HEK293T (cell line): ENCODE results near the gene GREM2.

Source experiments
- CTCF ChIA-PET: fragments of 350-600 bp; formaldehyde crosslinking; extraction: SDS; loops from one replicate; lab custom pipeline; 2021; ENCODE audit warnings: antibody characterized with exemption, inconsistent platforms; lab: Yijun Ruan, JAX
- POLR2A ChIA-PET: fragments of 350-600 bp; formaldehyde crosslinking; extraction: SDS; loops from one replicate; lab custom pipeline; 2020; ENCODE audit warnings: antibody characterized with exemption, inconsistent platforms; lab: Yijun Ruan, JAX
- DNase-seq: peaks from one replicate; pipeline ENCODE4 v3.0.0; 2012; ENCODE audit warnings: mixed read lengths; ENCODE audit errors: extremely low spot score
- ARNT ChIP-seq: fragments of 450-650 bp; IDR thresholded peaks from 2 replicates; pipeline ENCODE4 v1.6.1; 2017; ENCODE audit warnings: mild to moderate bottlenecking
- BHLHE40 ChIP-seq: fragments of 450-650 bp; IDR thresholded peaks from 2 replicates; pipeline ENCODE4 v1.6.1; 2016; ENCODE audit warnings: mild to moderate bottlenecking, moderate library complexity, borderline replicate concordance
- CTBP1 ChIP-seq: fragments of 450-650 bp; IDR thresholded peaks from 2 replicates; pipeline ENCODE4 v1.6.1; 2016; ENCODE audit warnings: borderline replicate concordance
- ELF4 ChIP-seq: fragments of 450-650 bp; IDR thresholded peaks from 2 replicates; pipeline ENCODE4 v1.6.1; 2017; ENCODE audit warnings: antibody characterized with exemption
- FOXA1 ChIP-seq: fragments of 450-650 bp; IDR thresholded peaks from 2 replicates; pipeline ENCODE4 v1.6.1; 2016; ENCODE audit warnings: mild to moderate bottlenecking
- FOXK2 ChIP-seq: fragments of 450-650 bp; IDR thresholded peaks from 2 replicates; pipeline ENCODE4 v1.6.1; 2016; ENCODE audit warnings: mild to moderate bottlenecking
- FOXM1 ChIP-seq: fragments of 450-650 bp; IDR thresholded peaks from 2 replicates; pipeline ENCODE4 v1.6.1; 2017; ENCODE audit warnings: mild to moderate bottlenecking, borderline replicate concordance
- HDGF ChIP-seq: fragments of 450-650 bp; IDR thresholded peaks from 2 replicates; pipeline ENCODE4 v1.6.1; 2017; ENCODE audit warnings: antibody characterized with exemption, borderline replicate concordance
- L3MBTL2 ChIP-seq: fragments of 450-650 bp; conservative IDR thresholded peaks from 2 replicates; pipeline ENCODE4 v1.6.1; 2016; ENCODE audit warnings: mild to moderate bottlenecking
- LEF1 ChIP-seq: fragments of 450-650 bp; IDR thresholded peaks from 2 replicates; pipeline ENCODE4 v1.6.1; 2017; ENCODE audit warnings: mild to moderate bottlenecking, borderline replicate concordance
- NFRKB ChIP-seq: fragments of 450-650 bp; IDR thresholded peaks from 2 replicates; pipeline ENCODE4 v1.6.1; 2016; ENCODE audit warnings: mild to moderate bottlenecking, moderate library complexity
- PKNOX1 ChIP-seq: fragments of 450-650 bp; IDR thresholded peaks from 2 replicates; pipeline ENCODE4 v1.6.1; 2016
- SP1 ChIP-seq: fragments of 450-650 bp; IDR thresholded peaks from 2 replicates; pipeline ENCODE4 v1.6.1; 2017
- TARDBP ChIP-seq: fragments of 450-650 bp; IDR thresholded peaks from 2 replicates; pipeline ENCODE4 v1.6.1; 2016

The GREM2 gene

DNA sequence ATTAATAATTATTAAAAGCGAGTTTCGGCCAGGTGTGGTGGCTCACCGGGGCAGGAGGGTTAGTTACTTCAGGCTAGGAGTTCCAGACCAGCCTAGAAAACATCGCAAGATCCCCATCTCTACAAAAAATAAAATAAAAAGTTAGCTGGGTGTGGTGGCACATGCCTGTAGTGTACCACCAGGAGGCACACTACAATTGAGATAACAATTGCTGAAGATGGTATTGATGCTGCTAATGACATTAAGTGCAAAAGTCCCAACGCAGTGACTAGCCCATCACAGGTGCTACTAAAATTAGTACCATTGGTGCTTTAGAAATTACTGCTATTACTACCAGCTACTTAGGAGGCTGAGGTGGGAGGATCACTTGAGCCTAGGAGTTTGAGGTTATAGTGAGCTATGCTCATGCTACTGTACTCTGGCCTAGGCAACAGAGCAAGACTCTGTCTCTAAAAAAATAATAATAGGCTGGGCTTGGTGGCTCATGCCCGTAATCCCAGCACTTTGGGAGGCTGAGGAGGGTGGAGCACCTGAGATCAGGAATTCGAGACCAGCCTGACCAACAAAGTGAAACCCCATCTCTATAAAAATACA is 156.6 kb downstream of the GREM2 start:
- ChIA-PET POLR2A (interaction anchor here (0.6 to 0.8 kb wide), 2 partner anchors 10 to 14 kb away, joined by 3 read pairs; no protein-coding TSS in a partner anchor), CTCF (interaction anchor here (0.6 to 1.3 kb wide), 3 partner anchors 11 to 238 kb away, joined by 3 to 4 read pairs (median 4); no protein-coding TSS in a partner anchor)
- peak; percentile 21 for DNase-seq
- no peak for TF ChIP-seq LEF1
- no peak for TF ChIP-seq CTBP1
- no peak for TF ChIP-seq ELF4
- no peak for TF ChIP-seq ARNT
- no peak for TF ChIP-seq BHLHE40
- no peak for TF ChIP-seq SP1
- TF ChIP-seq PKNOX1, result no peak
- TF ChIP-seq L3MBTL2, result no peak
- no peak for TF ChIP-seq FOXK2
- no peak for TF ChIP-seq TARDBP
- no peak for TF ChIP-seq HDGF

- POLR2A ChIA-PET, result no interaction called here
Observed at GRCh38 chr1:240445369-240445768, 166.6 kb downstream of the GREM2 start.

DNA sequence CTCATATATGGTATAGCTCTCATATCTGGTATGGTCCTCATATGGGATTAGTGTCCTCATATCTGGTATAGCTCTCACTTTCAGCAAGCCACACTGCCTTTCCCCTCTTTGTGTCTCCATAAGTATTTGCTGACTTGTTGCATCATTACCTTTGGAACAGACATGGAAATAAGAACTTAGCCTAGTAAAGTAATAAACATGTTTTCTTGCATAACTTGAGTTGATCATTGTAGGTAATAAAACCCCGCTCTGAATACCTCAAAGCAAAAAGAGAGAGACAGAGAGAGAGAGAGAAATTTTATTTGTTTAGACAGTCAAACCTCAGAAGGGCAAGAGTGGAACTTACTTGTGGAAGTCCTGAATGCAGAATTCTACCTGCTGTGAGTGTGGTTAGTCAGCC is 170.3 kb downstream of the GREM2 start:
- ChIA-PET POLR2A (interaction anchor here (0.7 kb wide), 1 partner anchor 13 kb away, joined by 3 read pairs; no protein-coding TSS in a partner anchor), CTCF (no interaction called here)
- TF ChIP-seq BHLHE40 (no peak), FOXK2 (no peak), NFRKB (no peak), ELF4 (no peak)
- DNase-seq, result no peak

More at GRCh38 chr1:240445369-240445768, 166.6 kb downstream of the GREM2 start:
- CTCF ChIA-PET, result no interaction called here
- TF ChIP-seq FOXM1 (no peak), FOXA1 (no peak), HDGF (no peak), SP1 (no peak), NFRKB (no peak), ARNT (no peak), CTBP1 (no peak)
- no peak for DNase-seq
